WI38 (cell line): ENCODE results near the gene OCA2.
"Not testable (repeated sequence)": the region's sequence is repeated elsewhere in the genome, so short reads cannot be mapped to it uniquely, and the experiment has no call there.

Experiments
- H3K4me3 ChIP-seq: 2 replicates; pipeline ENCODE4 v1.5.1; 2011; ENCODE audit warnings: low read depth, mild to moderate bottlenecking, control low read depth, low read length
- CTCF ChIP-seq: IDR thresholded peaks from 2 replicates; pipeline ENCODE4 v1.5.1; 2012; ENCODE audit warnings: low read depth, mild to moderate bottlenecking, control low read depth, low read length

The OCA2 gene

DNA sequence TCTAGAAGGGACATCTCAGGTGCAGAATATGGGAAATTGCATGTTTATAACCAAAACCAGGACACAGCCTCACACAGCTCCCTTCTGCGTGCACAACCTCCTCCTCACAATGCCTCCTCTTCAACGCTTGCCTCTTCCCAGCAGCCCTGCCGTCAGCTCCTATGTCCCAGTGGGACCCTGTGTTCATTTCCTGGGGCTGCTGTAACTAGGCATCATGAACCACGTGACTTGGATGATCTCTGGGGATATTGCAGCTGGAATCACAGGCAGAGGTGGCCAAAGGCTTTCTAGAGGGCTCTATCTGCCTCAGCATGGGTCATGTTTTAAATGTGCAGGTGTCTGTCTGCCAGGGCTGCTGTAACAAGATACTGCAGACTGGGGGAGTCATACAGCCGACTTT is 375.3 kb downstream of the OCA2 start:
- no peak overlapping the region for H3K4me3 ChIP-seq
- no peak for TF ChIP-seq CTCF

GRCh38 chr15:27722102-27722501 is 377.0 kb downstream of the OCA2 start:
- TF ChIP-seq CTCF, result no peak
- H3K4me3 ChIP-seq, result no peak overlapping the region

GRCh38 chr15:27714675-27715074 is 384.4 kb downstream of the OCA2 start:
- H3K4me3 ChIP-seq, result no peak overlapping the region
- TF ChIP-seq CTCF, result no peak

- H3K4me3 ChIP-seq, result not testable (repeated sequence)
These were observed 385.3 kb downstream of the OCA2 start for GRCh38 chr15:27713850-27714249.

DNA sequence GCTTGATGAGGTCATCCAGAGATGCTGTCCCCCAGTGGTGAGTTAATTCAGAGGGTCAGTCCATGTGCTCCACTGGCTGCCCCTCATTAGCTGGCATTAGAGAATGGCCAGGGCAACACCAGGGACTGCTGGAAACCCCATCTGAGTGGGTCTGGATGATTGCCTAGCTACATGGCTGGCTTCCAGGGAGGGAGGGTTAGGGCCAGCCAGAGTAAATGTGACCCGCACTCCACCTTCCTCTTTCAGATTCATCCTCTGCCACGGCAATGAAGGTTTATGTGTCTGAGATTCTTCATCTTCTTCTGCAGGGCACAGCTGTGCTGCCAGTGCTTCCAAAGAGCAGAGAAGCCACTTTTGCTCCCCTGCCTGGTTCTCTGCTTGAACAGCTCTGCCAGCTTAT is 391.9 kb downstream of the OCA2 start:
- no peak for TF ChIP-seq CTCF
- no peak overlapping the region for H3K4me3 ChIP-seq

GRCh38 chr15:27706300-27706699 is 392.8 kb downstream of the OCA2 start:
- TF ChIP-seq CTCF, result no peak
- H3K4me3 ChIP-seq, result no peak overlapping the region

GRCh38 chr15:27705056-27705455 is 394.1 kb downstream of the OCA2 start:
- no peak for TF ChIP-seq CTCF
- H3K4me3 ChIP-seq, result no peak overlapping the region
